ENCODE results near the gene TEX52.
A peak's percentile ranks its signal among the peaks of the same experiment; 100 is the strongest.

GRCh38 chr12:2813214-2814185 lies 43.3 kb downstream of the TEX52 start:
- TF ChIP-seq, protein P1, sequence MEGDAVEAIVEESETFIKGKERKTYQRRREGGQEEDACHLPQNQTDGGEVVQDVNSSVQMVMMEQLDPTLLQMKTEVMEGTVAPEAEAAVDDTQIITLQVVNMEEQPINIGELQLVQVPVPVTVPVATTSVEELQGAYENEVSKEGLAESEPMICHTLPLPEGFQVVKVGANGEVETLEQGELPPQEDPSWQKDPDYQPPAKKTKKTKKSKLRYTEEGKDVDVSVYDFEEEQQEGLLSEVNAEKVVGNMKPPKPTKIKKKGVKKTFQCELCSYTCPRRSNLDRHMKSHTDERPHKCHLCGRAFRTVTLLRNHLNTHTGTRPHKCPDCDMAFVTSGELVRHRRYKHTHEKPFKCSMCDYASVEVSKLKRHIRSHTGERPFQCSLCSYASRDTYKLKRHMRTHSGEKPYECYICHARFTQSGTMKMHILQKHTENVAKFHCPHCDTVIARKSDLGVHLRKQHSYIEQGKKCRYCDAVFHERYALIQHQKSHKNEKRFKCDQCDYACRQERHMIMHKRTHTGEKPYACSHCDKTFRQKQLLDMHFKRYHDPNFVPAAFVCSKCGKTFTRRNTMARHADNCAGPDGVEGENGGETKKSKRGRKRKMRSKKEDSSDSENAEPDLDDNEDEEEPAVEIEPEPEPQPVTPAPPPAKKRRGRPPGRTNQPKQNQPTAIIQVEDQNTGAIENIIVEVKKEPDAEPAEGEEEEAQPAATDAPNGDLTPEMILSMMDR (IDR thresholded peaks at IDR 0.05; ENCODE audit: borderline replicate concordance, extremely low read depth, low read length, poor library complexity, severe bottlenecking), result peak; percentile 88
- no peak for TF ChIP-seq EZH2 (IDR thresholded peaks at IDR 0.05; ENCODE audit: borderline replicate concordance, low read depth, low read length, severe bottlenecking)

All from DND-41 (cell line).